Stomach (tissue), 4 donors: ENCODE data around the gene HLA-DOB.

Experiments used
- CTCF ChIP-seq, 7 experiments: fragments of 450-650 bp in 4 of 7; fragments of 200-600 bp in 3 of 7; sonication (generic) in 3 of 7; IDR thresholded peaks; one replicate each; pipeline ENCODE4 v1.5.1; 2016 to 2019; ENCODE audit warnings: antibody characterized with exemption in 7 of 7, control low read depth in 2 of 7, mild to moderate bottlenecking in 1 of 7
- POLR2AphosphoS5 ChIP-seq, 3 donors: sonication (generic); formaldehyde crosslinking; IDR thresholded peaks; one replicate each; pipeline ENCODE4 v1.6.1; 2016; ENCODE audit warnings: antibody characterized with exemption in 3 of 3

GRCh38 chr6:32849126-32849525, 32.3 kb upstream of the HLA-DOB start:
- TF ChIP-seq POLR2AphosphoS5 (IDR thresholded peaks at IDR 0.05) (no peak), CTCF (IDR thresholded peaks at IDR 0.05) (no peak)
